HepG2 (cell line): Measurements from ENCODE around the gene REEP3. TPM values are rescaled to one million over a fixed set of nuclear protein-coding genes. Genes with fewer than 3 reads are reported as not detected.

Experiments
- BRD4 ChIP-seq: sonication (generic); formaldehyde crosslinking; IDR thresholded peaks from 2 replicates; pipeline ENCODE4 v1.4.0; 2020; ENCODE audit warnings: missing genetic modification reagents
- PHF5A ChIP-seq: IDR thresholded peaks from one replicate; pipeline ENCODE4 v1.6.1; 2018; ENCODE audit warnings: low read depth, missing genetic modification reagents; ENCODE audit not compliant: unreplicated experiment
- ZNF235 ChIP-seq: sonication (generic); formaldehyde crosslinking; IDR thresholded peaks from 2 replicates; pipeline ENCODE4 v1.8.1; 2023; ENCODE audit warnings: mild to moderate bottlenecking, missing genetic modification reagents, borderline replicate concordance
- ZNF652 ChIP-seq: IDR thresholded peaks from 2 replicates; pipeline ENCODE4 v1.6.1; 2016; ENCODE audit warnings: low read depth, borderline replicate concordance
- ZNF724P ChIP-seq: sonication (generic); formaldehyde crosslinking; IDR thresholded peaks from 2 replicates; pipeline ENCODE4 v1.8.0; 2022; ENCODE audit warnings: missing genetic modification reagents, borderline replicate concordance
- ZNF772 ChIP-seq: sonication (generic); formaldehyde crosslinking; IDR thresholded peaks from 2 replicates; pipeline ENCODE4 v1.5.0; 2020; ENCODE audit warnings: mild to moderate bottlenecking, missing genetic modification reagents
- ZNF878 ChIP-seq: sonication (generic); formaldehyde crosslinking; IDR thresholded peaks from 2 replicates; pipeline ENCODE4 v1.8.1; 2023; ENCODE audit warnings: mild to moderate bottlenecking, missing genetic modification reagents, moderate library complexity
- polyA plus RNA-seq, 8 experiments: library from polyadenylated mRNA; depleted of rRNA in 3 of 8; stranded (reverse) in 7 of 8; unstranded in 1 of 8; fragments of >200 nt; fragmentation: Illumina TruSeq in 4 of 8; extraction: Trizol in 4 of 8; gene quantifications; 2 replicates each; pipeline versions ENCODE4 v1.2.1 to v1.2.3, GENCODE V29; 2011 to 2016; ENCODE audit warnings: low read depth in 4 of 8, missing spikeins in 1 of 8, mixed read lengths in 1 of 8; ENCODE audit not compliant: insufficient read depth in 1 of 8
- total RNA-seq, 5 experiments: library from RNA; depleted of rRNA; stranded (reverse); fragments of >200 nt; fragmentation: Illumina TruSeq; extraction: Trizol; gene quantifications; 2 replicates each; pipeline ENCODE4 v1.2.3, GENCODE V29; 2016; ENCODE audit warnings: low read depth in 1 of 5
- TF ChIP-seq, protein P1 (sequence below): sonication (generic); formaldehyde crosslinking; IDR thresholded peaks from 2 replicates; pipeline ENCODE4 v1.9.0; 2021; ENCODE audit warnings: missing genetic modification reagents, borderline replicate concordance
- TF ChIP-seq, protein P2 (sequence below), 2 experiments: sonication (generic) in 1 of 2; formaldehyde crosslinking in 1 of 2; IDR thresholded peaks; 2 replicates each; pipeline versions ENCODE4 v1.4.0 to v1.6.1; 2016 to 2020; ENCODE audit warnings: borderline replicate concordance in 1 of 2, low read depth in 1 of 2, mild to moderate bottlenecking in 1 of 2, missing genetic modification reagents in 1 of 2

REEP3 gene
- total and polyA plus RNA-seq, 2 of the 13 experiments (the other 11 are each of a cell fraction or from before 2014, with no cell fraction given) = 7.1 to 31.4 TPM

DNA sequence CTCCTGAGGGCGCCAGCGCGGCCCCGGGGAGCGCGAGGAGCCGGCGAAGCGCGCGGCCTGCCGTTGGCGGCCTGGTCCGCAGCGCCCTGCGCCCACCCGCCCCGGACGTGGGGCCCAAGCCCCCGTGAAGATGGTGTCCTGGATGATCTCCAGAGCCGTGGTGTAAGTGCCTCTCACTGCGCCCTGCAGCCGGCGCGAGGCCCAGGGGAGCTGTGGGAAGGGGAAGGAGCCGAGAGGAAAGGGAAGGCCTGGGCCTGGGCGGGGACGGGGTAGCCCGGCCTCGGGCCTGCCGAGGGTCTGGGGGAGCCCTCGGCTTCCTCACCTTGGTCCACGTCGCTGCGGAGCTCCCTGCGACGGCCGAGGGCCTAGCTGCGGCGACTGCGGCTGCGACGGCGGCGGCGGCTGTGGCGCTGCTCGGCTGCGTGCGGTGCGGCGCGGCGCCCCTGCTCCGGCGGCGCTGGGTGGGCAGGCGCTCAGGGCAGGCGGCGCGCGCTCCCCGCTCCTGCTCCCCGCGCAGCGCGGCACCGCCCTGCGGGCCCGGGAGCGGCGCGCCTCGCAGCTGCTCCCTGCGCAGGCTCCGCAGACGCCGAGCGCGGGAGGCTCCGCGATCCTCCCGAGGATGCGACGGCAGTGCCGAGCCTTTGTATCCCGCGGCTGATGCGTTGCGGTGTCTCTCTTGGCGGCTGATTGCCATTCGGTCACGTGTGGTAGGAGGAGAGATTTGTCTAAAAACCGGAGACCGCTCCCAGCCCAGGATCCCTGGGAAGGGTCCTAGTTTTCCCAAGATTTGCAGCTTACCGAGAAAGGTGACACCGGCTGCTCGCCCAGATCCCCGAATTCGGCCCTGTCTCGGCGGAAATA is 445 bp downstream of the REEP3 start (continued):
- TF ChIP-seq, protein P1, sequence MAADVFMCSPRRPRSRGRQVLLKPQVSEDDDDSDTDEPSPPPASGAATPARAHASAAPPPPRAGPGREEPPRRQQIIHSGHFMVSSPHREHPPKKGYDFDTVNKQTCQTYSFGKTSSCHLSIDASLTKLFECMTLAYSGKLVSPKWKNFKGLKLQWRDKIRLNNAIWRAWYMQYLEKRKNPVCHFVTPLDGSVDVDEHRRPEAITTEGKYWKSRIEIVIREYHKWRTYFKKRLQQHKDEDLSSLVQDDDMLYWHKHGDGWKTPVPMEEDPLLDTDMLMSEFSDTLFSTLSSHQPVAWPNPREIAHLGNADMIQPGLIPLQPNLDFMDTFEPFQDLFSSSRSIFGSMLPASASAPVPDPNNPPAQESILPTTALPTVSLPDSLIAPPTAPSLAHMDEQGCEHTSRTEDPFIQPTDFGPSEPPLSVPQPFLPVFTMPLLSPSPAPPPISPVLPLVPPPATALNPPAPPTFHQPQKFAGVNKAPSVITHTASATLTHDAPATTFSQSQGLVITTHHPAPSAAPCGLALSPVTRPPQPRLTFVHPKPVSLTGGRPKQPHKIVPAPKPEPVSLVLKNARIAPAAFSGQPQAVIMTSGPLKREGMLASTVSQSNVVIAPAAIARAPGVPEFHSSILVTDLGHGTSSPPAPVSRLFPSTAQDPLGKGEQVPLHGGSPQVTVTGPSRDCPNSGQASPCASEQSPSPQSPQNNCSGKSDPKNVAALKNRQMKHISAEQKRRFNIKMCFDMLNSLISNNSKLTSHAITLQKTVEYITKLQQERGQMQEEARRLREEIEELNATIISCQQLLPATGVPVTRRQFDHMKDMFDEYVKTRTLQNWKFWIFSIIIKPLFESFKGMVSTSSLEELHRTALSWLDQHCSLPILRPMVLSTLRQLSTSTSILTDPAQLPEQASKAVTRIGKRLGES (CRISPR knock-in tag) = no peak
- TF ChIP-seq, protein P2, sequence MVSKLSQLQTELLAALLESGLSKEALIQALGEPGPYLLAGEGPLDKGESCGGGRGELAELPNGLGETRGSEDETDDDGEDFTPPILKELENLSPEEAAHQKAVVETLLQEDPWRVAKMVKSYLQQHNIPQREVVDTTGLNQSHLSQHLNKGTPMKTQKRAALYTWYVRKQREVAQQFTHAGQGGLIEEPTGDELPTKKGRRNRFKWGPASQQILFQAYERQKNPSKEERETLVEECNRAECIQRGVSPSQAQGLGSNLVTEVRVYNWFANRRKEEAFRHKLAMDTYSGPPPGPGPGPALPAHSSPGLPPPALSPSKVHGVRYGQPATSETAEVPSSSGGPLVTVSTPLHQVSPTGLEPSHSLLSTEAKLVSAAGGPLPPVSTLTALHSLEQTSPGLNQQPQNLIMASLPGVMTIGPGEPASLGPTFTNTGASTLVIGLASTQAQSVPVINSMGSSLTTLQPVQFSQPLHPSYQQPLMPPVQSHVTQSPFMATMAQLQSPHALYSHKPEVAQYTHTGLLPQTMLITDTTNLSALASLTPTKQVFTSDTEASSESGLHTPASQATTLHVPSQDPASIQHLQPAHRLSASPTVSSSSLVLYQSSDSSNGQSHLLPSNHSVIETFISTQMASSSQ (IDR thresholded peaks at IDR 0.05; ENCODE audit: low read depth) = no peak
- TF ChIP-seq, protein P2 (CRISPR knock-in tag; IDR thresholded peaks at IDR 0.05; ENCODE audit: borderline replicate concordance) = 0 out of 2 replicates have a peak, but pooled peaks have one; percentile 7
- no peak for TF ChIP-seq ZNF652
- TF ChIP-seq BRD4 (CRISPR knock-in tag) = no peak
- TF ChIP-seq ZNF772 = no peak
- TF ChIP-seq ZNF878 (CRISPR knock-in tag) = no peak
- TF ChIP-seq ZNF235 = peak; percentile 50; the same call in 1 of the 2 replicates
- no peak for TF ChIP-seq PHF5A (CRISPR knock-in tag)
- TF ChIP-seq ZNF724P (CRISPR knock-in tag) = peak; percentile 81
